ENCODE data around the gene HDAC11. TPM values are rescaled to one million over a fixed set of nuclear protein-coding genes. Genes with fewer than 3 reads are reported as not detected.
A peak's percentile ranks its signal among the peaks of the same experiment; 100 is the strongest.
"Not testable (repeated sequence)": the region's sequence is repeated elsewhere in the genome, so short reads cannot be mapped to it uniquely, and the experiment has no call there.

The HDAC11 gene
- total and polyA plus RNA-seq, 4 donors: 16.8 to 22.2 (median 19.4) TPM

DNA sequence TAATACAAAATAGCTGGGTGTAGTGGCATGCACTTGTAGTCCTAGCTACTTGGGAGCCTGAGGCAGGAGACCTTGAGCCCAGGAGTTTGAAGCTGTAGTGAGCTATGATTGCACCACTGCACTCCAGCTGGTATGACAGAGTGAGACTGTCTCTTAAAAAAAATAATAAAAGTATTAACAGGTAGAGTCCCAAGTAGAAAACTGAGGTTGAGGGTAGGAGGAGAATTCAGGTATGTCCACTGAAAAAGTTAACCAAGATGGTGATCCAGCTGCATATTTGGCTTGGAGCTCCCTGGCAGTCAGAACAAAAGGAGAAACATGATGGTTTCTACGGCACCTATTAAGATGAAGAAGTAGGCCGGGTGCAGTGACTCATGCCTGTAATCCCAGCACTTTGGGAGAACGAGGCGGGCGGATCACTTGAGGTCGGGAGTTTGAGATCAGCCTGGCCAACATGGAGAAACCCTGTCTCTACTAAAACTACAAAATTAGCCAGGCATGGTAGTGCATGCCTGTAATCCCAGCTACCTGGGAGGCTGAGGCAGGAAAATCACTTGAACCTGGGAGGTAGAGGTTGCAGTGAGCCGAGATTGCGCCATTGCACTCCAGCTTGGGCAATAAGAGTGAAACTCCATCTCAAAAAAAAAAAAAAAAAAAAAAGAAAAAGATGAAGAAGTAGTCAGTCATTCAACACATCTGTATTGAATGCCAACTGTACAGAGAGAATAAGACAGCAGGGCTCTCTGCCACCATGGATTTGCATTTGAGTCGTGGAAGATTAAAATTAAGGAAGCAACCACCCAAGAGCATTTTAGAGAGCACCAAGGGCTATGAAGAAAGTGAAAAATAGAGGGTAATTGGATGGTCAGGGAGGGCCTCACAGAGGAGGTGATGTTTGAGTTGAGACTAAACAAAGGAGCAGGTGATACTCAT is 5.8 kb downstream of the HDAC11 start:
- H3K27ac ChIP-seq (ENCODE audit: low read depth in 1 of 2, low read length in 2 of 2); ATAC-seq (ENCODE audit: low FRiP score): not testable (repeated sequence)
- DNase-seq: peak; percentile 34 to 54

GRCh38 chr3:13487403-13487802 is 7.3 kb downstream of the HDAC11 start:
- DNase-seq: peak; percentile 11 to 40
- no peaks in the 10 kb centered on the region for H3K27me3 ChIP-seq (ENCODE audit: control insufficient read depth in 1 of 2, insufficient read depth in 2 of 2, low read length in 1 of 2)
- H3K4me1 ChIP-seq (ENCODE audit: control insufficient read depth in 1 of 2, insufficient read depth in 2 of 2, low read length in 2 of 2): no peaks in the 10 kb centered on the region
- intact Hi-C loops (cut with DNase I): no loop called here
- H3K36me3 ChIP-seq (ENCODE audit: control insufficient read depth in 1 of 2, insufficient read depth in 2 of 2, low read length in 1 of 2): no peaks in the 10 kb centered on the region
- WGBS, 2 donors: 77% methylated on average over 4 of the region's 4 CpGs
- H3K9me3 ChIP-seq (ENCODE audit: control insufficient read depth, low read length): no peaks in the 10 kb centered on the region
- no peak overlapping the region for H3K27ac ChIP-seq (ENCODE audit: low read depth in 1 of 2, low read length in 2 of 2)
- H3K4me3 ChIP-seq (ENCODE audit: low read length in 2 of 2): no peak overlapping the region
- ATAC-seq (ENCODE audit: low FRiP score): no peak

More for the DNA sequence above, 5.8 kb downstream of the HDAC11 start:
- H3K4me1 ChIP-seq (ENCODE audit: control insufficient read depth in 1 of 2, insufficient read depth in 2 of 2, low read length in 2 of 2); H3K36me3 ChIP-seq (ENCODE audit: control insufficient read depth in 1 of 2, insufficient read depth in 2 of 2, low read length in 1 of 2); intact Hi-C loops (cut with DNase I); H3K4me3 ChIP-seq (ENCODE audit: low read length in 2 of 2); H3K27me3 ChIP-seq (ENCODE audit: control insufficient read depth in 1 of 2, insufficient read depth in 2 of 2, low read length in 1 of 2); H3K9me3 ChIP-seq (ENCODE audit: control insufficient read depth, low read length): not testable (repeated sequence)
- 78 to 80% methylated on average over 9 of the region's 9 CpGs for WGBS, 2 donors

DNA sequence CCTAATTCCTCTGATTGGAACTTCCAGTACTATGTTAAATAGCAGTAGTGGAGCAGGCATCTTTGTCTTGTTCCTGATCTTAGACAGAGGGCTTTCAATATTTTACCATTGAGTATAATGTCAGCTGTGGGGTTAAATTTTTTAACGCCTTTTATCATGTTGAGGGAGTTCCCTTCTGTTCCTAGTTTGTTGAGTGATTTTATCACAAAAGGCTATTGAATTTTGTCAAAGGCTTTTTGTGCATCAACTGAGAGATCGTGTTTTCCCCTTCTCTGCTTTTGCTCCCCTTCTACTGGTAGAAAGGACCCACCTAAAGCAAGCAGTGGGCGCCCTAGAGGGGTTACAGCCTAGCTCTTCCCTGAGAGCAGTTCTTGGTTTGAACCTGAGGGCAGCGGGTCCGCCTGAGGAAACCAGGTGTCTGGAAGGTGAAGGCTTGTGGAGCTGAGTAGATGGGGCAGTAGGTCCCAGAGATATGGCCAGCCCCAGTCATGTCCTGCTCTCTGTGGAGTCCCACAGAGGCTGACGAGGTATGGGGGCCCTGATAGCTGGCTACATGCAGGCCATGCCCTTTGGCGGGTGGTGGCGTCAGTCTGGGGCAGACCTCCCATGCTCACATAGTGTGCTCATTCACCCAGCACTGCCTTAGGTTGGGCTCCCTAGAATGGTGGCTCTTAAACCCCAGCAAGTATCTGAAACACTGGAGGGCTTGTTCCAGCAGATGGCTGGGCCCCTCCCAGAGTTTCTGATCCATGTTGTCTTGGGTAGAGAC is 11.3 kb downstream of the HDAC11 start:
- H3K27me3 ChIP-seq (ENCODE audit: control insufficient read depth in 1 of 2, insufficient read depth in 2 of 2, low read length in 1 of 2): no peaks in the 10 kb centered on the region
- H3K4me1 ChIP-seq (ENCODE audit: control insufficient read depth in 1 of 2, insufficient read depth in 2 of 2, low read length in 2 of 2): no peaks in the 10 kb centered on the region
- H3K4me3 ChIP-seq (ENCODE audit: low read length in 2 of 2): no peak overlapping the region
- DNase-seq (peak in 1 of 2 donors; percentile 15), ATAC-seq (ENCODE audit: low FRiP score) (no peak)
- intact Hi-C loops (cut with DNase I): no loop called here
- no peaks in the 10 kb centered on the region for H3K9me3 ChIP-seq (ENCODE audit: control insufficient read depth, low read length)
- 95 to 96% methylated on average over 8 of the region's 8 CpGs for WGBS, 2 donors
- no peaks in the 10 kb centered on the region for H3K36me3 ChIP-seq (ENCODE audit: control insufficient read depth in 1 of 2, insufficient read depth in 2 of 2, low read length in 1 of 2)
- no peak overlapping the region for H3K27ac ChIP-seq (ENCODE audit: low read depth in 1 of 2, low read length in 2 of 2)

GRCh38 chr3:13492048-13492447 is 11.9 kb downstream of the HDAC11 start:
- peak; percentile 6 to 55 for DNase-seq
- Histone ChIP-seq H3K27ac (ENCODE audit: low read depth in 1 of 2, low read length in 2 of 2) (no peak overlapping the region), H3K4me3 (ENCODE audit: low read length in 2 of 2) (no peak overlapping the region), H3K4me1 (ENCODE audit: control insufficient read depth in 1 of 2, insufficient read depth in 2 of 2, low read length in 2 of 2) (no peaks in the 10 kb centered on the region), H3K36me3 (ENCODE audit: control insufficient read depth in 1 of 2, insufficient read depth in 2 of 2, low read length in 1 of 2) (no peaks in the 10 kb centered on the region), H3K9me3 (ENCODE audit: control insufficient read depth, low read length) (no peaks in the 10 kb centered on the region), H3K27me3 (ENCODE audit: control insufficient read depth in 1 of 2, insufficient read depth in 2 of 2, low read length in 1 of 2) (no peaks in the 10 kb centered on the region)
- 95 to 96% methylated on average over 6 of the region's 6 CpGs for WGBS, 2 donors
- ATAC-seq (ENCODE audit: low FRiP score): no peak
- intact Hi-C loops (cut with DNase I): no loop called here

- Histone ChIP-seq H3K27me3 (ENCODE audit: control insufficient read depth in 1 of 2, insufficient read depth in 2 of 2, low read length in 1 of 2) (no peaks in the 10 kb centered on the region), H3K27ac (ENCODE audit: low read depth in 1 of 2, low read length in 2 of 2) (no peak overlapping the region), H3K9me3 (ENCODE audit: control insufficient read depth, low read length) (no peaks in the 10 kb centered on the region), H3K4me3 (ENCODE audit: low read length in 2 of 2) (no peak overlapping the region), H3K36me3 (ENCODE audit: control insufficient read depth in 1 of 2, insufficient read depth in 2 of 2, low read length in 1 of 2) (no peaks in the 10 kb centered on the region), H3K4me1 (ENCODE audit: control insufficient read depth in 1 of 2, insufficient read depth in 2 of 2, low read length in 2 of 2) (no peaks in the 10 kb centered on the region)
- ATAC-seq (ENCODE audit: low FRiP score) (no peak), DNase-seq (peak; percentile 37 to 57)
- WGBS, 2 donors: 88 to 91% methylated on average over 14 to 15 of the region's 15 CpGs
- intact Hi-C loops (cut with DNase I): no loop called here
These were observed 13.1 kb downstream of the HDAC11 start for GRCh38 chr3:13492976-13493866.

DNA sequence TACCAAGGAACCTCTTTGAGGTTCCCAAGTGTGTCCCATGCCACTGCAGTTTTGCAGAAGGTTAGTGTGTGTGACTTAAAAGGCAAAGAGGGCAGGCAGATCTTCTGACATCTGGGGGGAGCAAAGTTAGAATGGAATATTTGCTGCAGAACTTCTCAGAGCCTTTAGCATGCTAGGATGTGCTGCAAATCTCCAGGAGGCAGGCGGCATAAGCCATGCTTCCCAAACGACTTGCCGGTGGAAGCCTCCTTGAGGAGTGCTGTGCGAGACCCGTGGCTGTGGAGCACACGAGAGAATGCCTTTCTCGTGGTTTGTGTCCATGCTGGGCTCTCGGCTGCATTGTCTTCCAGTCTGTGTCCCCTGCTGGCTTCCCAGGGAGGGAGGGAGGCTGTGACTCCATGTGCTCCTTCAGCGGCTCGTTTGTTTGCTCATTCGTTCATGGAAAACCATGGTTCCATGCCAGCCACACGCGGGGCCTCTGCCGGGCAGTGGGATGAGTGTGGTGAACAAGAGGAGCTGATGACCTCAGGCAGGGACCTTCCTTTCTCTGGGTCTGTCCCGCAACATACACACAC is 13.8 kb downstream of the HDAC11 start:
- Histone ChIP-seq H3K36me3 (ENCODE audit: control insufficient read depth in 1 of 2, insufficient read depth in 2 of 2, low read length in 1 of 2) (no peaks in the 10 kb centered on the region), H3K27me3 (ENCODE audit: control insufficient read depth in 1 of 2, insufficient read depth in 2 of 2, low read length in 1 of 2) (no peaks in the 10 kb centered on the region), H3K4me1 (ENCODE audit: control insufficient read depth in 1 of 2, insufficient read depth in 2 of 2, low read length in 2 of 2) (no peaks in the 10 kb centered on the region), H3K27ac (ENCODE audit: low read depth in 1 of 2, low read length in 2 of 2) (no peak overlapping the region), H3K9me3 (ENCODE audit: control insufficient read depth, low read length) (no peaks in the 10 kb centered on the region), H3K4me3 (ENCODE audit: low read length in 2 of 2) (no peak overlapping the region)
- 84 to 86% methylated on average over 15 of the region's 15 CpGs for WGBS, 2 donors
- no peak for ATAC-seq (ENCODE audit: low FRiP score)
- intact Hi-C loops (cut with DNase I): no loop called here
- DNase-seq: peak; percentile 37 to 53

DNA sequence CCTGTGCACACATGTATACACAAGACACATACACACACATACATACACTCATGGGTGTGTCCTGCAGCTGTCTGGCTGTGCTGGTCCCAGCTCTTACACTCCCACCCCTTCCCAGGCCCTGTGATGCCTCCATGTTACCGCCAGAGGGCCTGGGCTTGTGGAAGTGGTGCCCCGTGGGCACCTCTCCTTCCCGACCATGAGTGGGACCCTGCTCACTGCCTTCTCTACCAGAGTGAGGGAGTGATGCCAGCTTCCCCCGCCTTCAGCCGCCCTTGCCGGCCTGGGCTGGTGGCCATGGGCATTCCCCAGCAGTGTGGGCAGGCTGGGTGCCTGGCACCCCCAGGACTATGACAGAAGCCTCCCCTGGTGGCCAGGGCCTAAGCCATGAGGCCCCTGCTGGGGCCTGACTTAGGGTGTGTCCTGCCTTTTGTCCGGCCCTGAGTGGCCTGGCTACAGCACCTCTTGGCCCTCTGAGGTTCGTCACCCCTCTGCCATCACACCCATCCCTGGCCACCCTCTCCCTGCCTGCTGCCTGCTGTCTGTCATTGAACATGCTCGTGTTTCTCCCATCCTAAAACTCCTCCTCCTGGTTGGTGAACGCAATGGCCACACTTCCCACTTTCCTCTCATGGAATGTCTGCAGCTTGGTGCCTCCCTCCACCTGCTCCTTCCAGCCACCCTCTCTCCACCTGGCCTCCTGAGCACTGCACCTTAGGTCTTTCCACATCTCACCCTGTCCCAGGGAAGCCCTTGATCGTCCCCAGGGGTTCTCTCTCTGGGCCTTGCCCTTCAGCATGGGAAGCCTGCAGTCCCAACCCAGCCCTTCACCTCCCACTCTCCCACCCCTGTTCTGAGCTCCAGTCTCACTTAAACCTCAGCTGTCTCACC is 14.6 kb downstream of the HDAC11 start:
- no peaks in the 10 kb centered on the region for H3K27me3 ChIP-seq (ENCODE audit: control insufficient read depth in 1 of 2, insufficient read depth in 2 of 2, low read length in 1 of 2)
- H3K4me3 ChIP-seq (ENCODE audit: low read length in 2 of 2): no peak overlapping the region
- no peaks in the 10 kb centered on the region for H3K4me1 ChIP-seq (ENCODE audit: control insufficient read depth in 1 of 2, insufficient read depth in 2 of 2, low read length in 2 of 2)
- H3K27ac ChIP-seq (ENCODE audit: low read depth in 1 of 2, low read length in 2 of 2): no peak overlapping the region
- intact Hi-C loops (cut with DNase I): no loop called here
- no peaks in the 10 kb centered on the region for H3K36me3 ChIP-seq (ENCODE audit: control insufficient read depth in 1 of 2, insufficient read depth in 2 of 2, low read length in 1 of 2)
- peak; percentile 47 to 73 for DNase-seq
- peak; percentile 51 for ATAC-seq (ENCODE audit: low FRiP score)
- H3K9me3 ChIP-seq (ENCODE audit: control insufficient read depth, low read length): no peaks in the 10 kb centered on the region
- 38 to 42% methylated on average over 11 of the region's 11 CpGs for WGBS, 2 donors
